Dedifferentiated amniotic fluid mesenchymal stem cell (primary cell): ENCODE data around the gene HEATR5A.
"Not testable (repeated sequence)": the region's sequence is repeated elsewhere in the genome, so short reads cannot be mapped to it uniquely, and the experiment has no call there.

Experiments
- DNase-seq: peaks from one replicate; pipeline ENCODE4 v3.0.0-alpha.2; 2016; ENCODE audit errors: extremely low spot score

Gene HEATR5A

DNA sequence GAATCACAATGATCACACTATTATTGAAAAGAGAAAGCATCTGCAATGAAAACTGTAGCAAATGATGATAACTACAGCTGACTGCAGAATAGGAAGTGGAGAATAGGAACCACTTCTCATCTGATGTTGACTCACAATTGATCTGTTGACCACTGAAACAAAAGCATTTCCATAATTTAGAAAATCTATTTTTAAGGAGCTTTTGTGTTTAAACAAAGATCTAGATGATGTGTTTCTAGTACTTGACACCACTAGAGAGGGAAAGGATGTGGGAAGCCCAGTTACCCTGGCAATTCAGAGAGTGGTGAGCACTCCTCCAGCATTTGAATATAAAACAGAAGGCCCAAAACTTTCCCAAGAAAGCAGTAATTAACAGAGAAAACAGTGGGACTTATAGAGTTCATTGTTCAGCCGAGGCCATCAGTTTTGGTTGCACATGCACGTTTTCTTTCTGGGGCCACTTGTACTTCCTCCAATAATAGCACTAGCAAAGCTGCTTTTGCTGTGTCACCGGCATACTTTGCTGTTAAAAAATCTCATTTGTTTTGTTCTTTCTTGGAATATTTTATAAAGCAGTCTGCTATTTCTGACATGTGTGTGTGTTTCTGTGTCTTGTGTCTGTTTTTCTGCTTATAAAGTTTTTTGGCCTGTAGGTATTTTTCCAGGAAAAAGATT is 136.6 kb downstream of the HEATR5A start:
- DNase-seq, result no peak

DNA sequence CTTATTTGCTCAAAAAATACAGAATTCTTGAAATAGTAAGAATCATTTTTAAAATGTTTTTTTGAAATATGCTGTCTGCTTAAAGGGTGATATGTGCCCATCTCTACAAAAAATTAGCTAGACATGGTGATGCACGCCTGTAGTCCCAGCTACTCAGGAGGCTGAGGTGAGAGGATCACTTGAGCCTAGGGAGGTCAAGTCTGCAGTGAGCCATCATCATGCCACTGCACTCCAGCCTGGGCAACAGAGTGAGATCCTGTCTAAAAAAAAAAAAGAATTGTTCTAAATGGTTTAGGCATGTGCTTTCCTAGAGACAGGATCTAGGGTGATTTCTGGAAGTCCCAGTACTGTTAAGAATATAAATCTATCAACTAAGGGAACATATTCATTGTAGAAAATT is 137.2 kb downstream of the HEATR5A start:
- no peak for DNase-seq

DNA sequence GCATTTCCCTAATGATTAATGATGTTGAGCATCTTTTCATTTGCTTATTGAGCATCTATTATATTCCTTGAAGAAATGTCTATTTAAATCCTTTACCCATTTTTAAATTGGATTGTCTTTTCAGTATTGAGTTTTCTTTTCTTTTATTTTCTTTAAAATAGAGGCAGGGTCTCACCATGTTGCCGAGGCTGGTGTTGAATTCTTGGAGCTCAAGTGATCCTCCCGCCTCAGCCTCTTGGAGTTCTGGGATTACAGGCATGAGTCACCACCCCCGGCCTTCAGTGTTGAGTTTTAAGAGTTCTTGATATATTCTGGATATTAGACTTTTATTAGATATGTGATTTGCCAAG is 139.5 kb downstream of the HEATR5A start:
- no peak for DNase-seq

DNA sequence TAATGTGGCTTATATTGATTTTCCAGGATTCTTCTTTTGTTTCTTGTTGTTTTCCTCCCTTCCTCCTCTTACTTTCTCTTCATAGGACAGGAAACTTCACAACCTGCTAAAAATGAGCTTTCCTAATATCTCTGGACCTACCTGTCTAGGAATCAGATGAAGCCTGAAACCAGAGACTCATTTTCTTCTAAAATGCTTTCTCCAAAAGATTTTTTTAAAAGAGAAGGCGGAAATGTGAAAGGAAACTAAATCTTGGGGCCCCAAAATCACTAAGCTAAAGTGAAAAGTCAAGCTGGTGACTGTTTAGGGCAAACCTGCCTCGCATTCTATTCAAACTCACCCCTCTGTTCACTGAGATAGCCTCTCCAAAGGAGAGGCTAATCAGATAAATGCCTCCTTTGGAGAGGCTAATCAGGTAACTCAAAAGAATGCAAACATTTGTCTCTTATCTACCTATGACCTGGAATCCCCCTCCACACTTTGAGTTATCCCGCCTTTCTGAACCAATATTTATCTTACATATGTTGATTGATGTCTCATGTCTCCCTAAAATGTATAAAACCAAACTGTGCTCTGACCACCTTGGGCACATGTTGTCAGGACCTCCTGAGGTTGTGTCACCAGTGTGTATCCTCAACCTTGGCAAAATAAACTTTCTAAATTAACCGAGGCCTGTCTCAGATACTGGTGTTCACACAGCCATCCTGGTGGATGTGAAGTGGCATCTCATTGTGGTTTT is 140.0 kb downstream of the HEATR5A start:
- DNase-seq, result no peak

DNA sequence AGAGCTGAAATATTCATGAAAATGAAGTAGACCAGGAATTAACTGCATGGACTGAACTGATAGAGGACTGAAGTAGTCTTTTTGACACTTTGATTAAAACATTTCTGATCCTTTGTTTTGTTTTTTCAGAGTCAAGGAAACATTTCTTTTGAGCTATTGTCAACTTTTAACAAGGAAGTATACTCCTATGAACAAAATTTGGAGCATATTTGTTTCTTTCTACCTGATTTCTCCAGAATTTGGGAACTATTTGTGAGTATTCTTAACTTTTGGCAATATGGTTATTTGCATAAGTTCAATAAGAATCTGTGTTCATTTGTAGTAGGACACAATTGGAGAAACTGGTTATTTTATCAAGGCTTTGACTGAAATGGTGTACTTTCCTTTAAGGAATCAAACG is 141.5 kb downstream of the HEATR5A start:
- DNase-seq, result no peak

DNA sequence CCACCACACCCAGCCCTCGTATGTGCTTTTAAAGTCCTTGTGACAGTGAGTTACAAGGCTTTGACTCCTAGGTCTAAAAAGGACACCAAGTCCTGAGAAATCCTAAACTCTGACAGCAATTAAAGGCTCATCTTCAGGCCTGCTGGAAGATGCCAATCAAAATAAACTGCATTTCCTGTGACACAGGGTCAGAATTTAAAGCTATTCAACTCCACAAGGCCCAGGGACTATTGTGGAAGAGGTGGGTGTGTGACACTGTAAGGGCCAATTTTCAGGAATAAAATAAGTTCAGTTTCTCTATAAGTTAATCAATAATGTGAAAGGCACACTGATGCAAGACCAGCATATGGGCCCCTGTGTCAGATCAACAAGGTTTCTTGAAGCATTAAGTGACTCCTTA is 143.3 kb downstream of the HEATR5A start:
- DNase-seq, result no peak

DNA sequence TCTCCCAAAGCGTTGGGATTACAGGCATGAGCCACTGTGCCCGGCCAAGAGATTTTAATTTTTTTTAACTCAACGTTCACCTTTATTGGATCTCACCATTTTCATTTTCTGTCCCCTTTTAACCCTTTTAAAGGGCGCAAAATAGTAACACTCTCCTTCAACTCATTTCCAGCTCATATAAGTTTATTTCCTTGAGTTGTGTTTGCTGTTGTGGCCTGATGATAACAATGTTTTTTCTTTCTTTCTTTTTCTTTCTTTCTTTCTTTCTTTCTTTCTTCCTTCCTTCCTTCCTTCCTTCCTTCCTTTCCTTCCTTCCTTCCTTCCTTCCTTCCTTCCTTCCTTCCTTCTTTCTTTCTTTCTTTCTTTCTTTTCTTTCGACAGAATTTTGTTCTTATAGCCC is 143.9 kb downstream of the HEATR5A start:
- DNase-seq, result not testable (repeated sequence)

DNA sequence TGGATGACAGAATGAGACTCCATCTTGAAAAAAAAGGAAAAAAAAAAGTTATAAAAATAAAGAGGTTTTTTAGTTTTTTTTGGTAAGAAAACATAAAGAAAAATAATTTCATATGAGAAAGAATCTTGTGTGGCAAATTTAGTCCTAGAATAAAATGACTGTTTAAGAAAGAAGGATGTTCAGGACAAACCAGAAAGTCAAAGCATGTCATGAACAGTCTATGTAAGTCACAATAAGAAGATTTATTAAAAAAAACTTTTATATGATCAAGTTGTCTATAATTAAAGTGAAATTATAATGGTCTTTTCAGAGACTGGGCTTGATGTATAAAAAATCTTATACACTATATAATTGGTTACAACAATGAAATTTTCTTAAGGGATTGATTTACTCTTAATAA is 144.6 kb downstream of the HEATR5A start:
- DNase-seq, result no peak

DNA sequence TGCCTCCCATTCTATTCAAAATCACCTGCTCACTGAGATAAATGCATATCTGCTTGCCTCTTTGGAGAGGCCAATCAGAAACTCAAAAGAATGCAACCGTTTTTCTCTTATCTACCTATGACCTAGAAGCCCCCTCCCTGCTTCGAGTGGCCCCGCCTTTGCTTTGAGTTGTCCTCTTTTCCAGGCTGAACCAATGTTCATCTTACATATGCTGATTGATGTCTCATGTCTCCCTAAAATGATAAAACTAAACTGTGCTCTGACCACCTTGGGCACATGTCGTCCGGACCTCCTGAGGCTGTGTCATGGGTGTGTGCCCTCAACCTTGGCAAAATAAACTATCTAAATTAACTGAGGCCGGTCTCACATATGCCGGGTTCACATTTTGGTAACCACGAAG is 148.7 kb downstream of the HEATR5A start:
- DNase-seq, result no peak

DNA sequence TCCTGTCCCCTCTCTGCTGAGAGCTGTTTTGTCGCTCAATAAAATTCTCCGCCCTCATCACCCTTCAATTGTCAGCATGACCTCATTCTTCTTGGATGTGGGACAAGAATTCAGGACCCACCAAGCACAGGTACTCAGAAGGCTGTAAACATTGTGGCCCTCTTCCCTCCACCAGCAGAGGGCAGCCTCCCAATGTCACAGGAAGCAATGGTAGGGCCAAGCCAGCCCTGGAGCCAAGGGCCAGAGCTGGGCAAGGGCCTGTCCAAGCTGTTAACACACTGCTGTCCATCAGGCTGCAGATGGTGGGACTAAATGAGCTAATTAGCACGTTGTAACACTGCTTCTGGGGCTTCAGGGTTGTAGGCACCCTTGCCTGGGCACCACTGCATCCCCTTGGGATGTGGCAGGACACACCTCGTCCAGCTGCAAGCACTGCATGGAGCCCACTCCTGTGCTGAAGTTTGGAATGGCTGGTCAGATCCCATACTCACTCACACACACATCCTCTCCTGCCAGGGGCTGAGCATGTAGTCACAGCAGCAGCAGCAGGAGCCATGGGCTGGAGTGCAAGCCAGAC is 150.1 kb downstream of the HEATR5A start:
- DNase-seq, result no peak

DNA sequence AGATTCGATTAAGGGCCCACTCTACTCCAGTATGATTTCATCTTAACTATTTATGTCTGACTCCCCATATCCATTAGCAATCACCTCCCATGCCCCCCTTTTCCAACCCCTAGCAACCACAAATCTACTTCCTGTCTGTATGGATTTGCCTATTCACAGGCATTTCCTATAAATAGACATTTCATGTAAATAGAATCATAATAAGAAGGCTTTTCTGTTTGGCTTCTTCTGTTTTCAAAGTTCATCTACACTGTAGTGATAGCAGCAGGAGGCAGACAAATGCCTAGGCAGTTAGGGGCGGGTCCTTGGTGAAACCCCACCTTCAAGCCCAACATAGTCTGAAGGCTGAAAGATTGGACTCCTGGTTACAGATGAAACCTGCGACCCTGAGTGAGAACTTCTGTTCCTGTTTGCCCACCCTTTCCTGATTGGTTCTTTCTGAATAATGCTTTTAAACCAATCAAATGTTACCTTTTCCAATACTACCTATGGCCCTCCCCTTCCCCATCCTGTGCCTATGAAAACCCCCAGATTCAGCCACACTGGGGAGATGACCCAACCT is 150.6 kb downstream of the HEATR5A start:
- no peak for DNase-seq

DNA sequence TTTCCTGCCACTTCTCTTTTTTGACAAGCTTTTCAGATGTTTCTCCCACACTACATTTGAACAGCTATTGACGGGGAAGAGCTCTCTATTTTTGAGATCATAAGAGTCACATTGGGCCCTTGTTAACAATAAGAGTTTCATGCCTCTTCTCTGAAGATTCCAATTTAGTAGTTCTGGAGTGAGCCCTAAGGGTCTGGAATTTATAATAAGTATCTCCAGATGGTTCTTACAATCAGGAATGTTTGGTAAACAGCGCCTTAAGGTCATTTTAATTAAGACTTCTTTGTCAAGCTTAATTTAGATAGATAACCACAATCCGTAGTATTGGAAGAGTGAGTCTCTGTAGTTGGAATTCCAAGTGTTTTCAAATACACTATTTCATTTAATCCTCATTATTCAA is 152.1 kb downstream of the HEATR5A start:
- DNase-seq, result no peak

DNA sequence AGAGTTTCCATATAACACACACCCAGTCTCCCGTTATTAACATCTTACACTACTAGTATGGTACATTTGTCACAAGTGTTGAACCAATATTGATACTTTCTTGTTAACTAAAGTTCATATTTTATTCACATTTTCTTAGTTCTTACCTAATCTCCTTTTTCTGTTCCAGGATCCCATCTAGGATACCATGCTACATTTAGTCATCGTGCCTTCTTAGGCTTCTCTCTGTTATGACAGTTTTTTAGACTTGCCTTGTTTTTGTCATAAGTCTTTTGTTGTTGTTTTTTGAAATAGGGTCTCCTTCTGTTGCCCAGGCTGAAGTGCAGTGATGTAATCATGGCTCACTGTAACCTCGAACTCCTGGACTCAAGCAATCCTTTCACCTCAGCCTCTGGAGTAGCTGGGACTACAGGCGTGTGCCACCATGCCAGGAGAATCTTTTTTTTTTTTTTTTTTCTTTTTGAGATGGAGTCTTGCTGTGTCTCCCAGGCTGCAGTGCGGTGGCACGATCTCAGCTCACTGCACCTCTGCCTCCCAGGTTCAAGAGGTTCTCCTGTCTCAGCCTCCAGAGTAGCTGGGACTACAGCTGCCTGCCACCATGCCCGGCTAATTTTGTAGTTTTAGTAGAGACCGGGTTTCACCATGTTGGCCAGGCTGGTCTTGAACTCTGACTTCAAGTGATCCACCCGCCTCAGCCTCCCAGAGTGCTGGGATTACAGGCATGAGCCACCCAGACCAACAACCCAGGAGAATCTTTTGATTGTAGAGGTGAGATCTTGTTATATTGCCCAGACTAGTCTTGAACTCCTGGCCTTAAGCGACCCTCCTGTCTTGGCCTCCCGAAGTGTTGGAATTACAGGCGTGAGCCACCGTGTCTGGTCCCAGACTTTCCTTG is 153.7 kb downstream of the HEATR5A start:
- no peak for DNase-seq

DNA sequence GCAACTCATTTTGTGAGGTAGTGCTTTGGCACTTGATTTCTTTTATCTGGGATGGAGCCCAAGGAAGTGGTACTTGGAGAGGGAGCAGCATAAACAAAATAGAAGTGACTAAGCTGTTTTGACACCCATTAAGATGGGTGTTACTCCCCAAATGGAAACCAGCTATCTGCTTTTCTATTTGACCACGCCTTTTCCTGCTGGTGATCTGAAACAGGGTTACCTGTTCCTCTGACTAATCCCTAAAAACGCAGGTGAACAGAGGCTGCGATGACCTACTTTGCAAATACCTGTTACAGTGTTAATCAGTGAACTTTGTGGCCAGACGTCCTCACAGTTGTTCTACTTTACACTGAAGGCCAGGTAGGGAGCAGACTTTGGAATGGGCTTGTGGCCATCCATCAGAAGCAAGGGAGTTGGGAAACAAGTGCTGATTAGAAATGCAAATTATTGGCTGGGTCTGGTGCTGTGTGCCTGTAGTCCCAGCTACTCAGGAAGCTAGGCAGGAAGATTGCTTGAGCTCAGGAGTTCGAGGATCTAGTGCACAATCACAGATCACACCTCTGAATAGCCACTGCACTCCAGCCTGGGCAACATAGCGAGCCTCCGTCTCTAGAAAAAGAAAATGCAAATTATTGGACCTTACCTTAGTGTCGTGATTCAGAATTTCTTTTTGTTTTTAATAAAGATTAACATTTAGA is 154.5 kb downstream of the HEATR5A start:
- DNase-seq, result no peak

DNA sequence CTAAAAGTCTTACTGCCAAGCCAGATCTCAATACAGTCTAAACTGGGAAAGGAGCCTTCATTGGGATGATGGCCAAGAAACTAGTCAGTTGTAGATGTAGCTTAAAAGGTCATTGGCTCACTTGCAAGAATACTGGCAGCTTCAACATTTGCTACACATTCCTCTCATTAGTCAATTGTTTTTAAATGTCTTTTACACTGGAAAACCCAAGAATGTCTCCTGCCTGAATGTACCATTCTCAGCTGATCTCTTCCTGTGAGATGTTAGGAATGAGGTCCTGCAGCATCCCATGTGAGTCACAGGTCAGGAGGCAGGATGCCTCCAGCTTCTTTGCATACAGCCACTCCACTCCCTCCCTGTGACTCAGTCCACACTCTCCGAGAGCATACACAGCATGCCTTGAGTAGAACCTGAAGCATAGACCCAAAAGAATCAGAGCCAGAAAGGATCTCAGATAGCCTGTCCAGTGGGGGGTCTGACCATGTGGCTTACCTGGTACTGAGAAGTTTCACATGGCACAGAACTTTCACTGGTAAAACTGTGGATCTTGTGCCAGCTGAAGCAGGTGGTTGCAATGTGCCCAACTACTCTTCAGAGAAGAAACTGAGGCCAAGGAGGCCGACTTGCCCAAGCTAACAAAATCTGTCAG is 156.7 kb downstream of the HEATR5A start:
- peak; percentile 91 for DNase-seq

DNA sequence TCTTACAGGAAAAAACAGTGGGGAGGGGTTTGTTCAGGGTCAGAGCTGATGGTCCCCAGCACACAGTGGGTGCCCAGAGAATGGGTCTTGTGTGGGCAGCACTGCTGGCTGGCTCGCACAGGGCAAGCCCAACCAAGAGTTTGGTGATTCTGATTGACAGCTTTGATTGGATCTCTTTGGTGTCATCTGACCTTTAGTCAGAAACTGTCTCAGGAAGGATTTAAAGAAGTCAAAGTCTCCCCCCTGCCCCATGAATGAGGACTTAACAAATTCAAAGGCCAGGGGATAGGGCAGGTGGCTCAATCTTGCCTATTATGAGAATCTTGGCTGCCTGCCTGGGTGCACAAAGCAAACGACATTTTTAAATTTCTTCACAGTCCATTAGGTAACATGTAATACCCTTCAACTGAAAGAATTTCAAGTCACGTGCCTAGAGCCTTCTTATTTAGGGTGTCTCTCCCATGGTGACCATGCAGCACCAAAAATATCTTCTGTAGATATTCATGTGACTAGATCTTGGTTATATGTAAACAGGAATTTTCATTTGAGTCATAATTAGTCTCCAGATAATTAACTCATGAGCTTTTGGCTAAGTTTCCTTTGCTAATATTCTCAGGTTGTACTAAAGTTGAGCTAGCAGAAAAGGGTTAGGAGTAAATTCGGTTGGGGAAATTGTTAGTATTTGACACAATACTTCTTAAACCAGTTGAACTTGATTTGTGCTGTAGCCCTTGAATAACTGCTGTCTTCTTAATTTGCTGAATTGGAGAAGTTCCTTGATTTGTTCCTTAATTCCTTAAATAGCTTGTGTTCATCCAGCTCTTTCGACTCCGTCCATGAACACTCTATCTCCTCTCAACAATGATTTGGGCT is 158.3 kb downstream of the HEATR5A start:
- DNase-seq, result no peak

DNA sequence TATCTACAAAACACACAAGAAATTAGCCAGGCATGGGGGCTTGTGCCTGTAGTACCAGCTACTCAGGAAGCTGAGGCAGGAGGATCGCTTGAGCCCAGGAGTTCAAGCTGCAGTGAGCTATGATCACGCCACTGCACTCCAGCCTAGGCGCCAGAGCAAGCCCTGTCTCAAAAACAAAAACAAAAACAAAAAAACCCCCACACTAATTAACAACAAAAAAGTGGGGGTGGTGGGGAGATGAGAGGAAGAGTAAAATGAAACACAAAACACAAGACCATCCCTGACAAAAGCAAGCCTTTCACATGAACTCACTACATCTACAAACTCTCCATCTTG is 158.9 kb downstream of the HEATR5A start:
- no peak for DNase-seq

DNA sequence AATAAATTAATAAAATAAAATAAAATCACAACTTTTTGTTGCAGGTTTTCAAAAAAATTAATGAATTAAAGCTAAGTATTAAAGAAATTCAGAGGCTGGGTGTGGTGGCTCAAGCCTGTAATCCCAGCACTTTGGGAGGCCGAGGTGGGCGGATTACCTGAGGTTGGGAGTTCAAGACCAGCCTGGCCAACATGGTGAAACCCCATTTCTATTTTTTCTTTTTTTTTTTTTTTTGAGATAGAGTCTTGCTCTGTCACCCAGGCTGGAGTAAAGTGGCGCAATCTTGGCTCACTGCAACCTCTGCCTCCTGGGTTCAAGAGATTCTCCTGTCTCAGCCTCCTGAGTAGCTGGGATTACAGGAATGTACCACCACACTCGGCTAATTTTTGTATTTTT is 161.3 kb downstream of the HEATR5A start:
- DNase-seq, result not testable (repeated sequence)

DNA sequence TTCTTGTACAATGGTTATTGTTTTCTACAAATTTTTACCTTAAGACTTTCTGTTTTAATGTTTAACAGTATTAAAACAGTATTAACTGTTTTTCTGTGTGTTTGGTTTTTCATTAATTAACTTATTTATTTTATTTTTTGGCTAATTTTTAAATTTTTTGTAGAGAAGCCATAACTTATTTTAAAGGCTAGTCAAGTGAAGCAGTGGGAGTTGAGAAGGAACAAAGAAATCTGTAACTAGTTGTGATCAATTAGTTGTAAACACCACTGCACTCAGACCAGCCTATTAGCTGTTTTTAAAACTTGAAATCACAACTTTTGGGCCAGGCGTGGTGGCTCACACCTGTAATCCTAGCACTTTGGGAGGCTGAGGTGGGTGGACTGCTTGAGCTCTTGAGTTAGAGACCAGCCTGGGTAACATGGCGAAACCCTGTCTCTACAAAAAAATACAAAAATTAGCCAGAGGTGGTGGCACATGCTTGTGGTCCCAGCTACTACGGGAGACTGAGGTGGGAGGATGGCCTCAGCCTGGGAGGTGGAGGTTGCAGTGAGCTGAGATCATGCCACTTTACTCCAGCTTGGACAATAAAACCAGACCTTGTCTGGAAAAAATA is 161.8 kb downstream of the HEATR5A start:
- DNase-seq, result no peak
